AG09319 (cell line): ENCODE measurements around the gene SYNPR.

ENCODE experiments used
- DNase-seq: peaks from one replicate; pipeline ENCODE4 v3.0.0-alpha.2; 2010; ENCODE audit warnings: low read depth; ENCODE audit errors: extremely low read depth
- CTCF ChIP-seq: IDR thresholded peaks from 2 replicates; pipeline ENCODE4 v1.5.1; 2011; ENCODE audit warnings: low read depth, mild to moderate bottlenecking, inconsistent platforms, low read length, moderate library complexity

The SYNPR gene

GRCh38 chr3:63390710-63391230, 112.7 kb downstream of the SYNPR start:
- TF ChIP-seq CTCF, result no peak
- DNase-seq, result no peak

DNA sequence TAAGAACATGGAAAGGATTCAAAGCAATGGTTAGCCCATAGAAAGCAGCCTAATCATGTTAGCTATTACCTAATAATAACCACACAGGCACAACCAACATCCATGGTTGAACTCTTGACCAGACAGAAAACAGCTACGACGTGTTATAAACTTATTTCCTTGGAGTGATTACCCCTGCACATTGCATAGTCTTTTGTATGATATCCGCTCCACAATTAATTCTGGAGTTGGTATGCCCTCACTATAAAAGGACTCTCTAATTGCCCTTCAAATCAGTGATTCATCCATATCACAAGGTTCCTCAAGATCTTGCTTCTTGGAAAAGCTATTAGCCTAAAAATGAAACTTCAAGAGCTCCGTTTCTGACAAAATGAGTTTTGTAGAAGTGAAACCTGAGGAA, 117.9 kb downstream of the SYNPR start:
- DNase-seq, result no peak
- TF ChIP-seq CTCF, result no peak

DNA sequence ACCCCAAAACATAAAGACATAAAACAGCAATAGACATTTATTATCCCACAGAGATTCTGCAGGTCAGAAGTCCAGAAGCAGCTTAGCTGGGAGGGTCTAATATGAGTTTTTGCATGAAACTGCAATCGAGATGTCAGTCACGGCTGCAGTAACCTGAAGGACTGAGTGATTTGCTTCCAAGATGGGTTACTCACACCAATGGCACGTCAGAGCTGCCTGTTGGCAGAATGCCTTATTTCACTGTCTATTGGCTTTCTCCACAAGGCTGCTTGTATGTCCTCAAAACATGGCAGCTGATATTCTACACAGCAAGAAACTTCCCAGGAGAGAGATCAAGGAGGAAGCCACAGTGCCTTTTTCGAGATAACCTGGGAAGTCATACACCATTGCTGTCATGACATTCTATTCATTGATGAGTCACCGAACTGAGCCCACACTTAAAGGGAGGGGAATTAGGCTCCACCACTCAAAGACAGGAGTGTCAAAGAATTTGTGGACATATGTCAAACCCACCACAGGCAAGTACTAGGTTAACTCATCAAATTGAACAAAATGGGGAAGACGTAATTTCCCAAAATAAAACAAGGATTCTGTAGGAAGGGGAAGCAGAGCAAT, 122.2 kb downstream of the SYNPR start:
- no peak for TF ChIP-seq CTCF
- no peak for DNase-seq

DNA sequence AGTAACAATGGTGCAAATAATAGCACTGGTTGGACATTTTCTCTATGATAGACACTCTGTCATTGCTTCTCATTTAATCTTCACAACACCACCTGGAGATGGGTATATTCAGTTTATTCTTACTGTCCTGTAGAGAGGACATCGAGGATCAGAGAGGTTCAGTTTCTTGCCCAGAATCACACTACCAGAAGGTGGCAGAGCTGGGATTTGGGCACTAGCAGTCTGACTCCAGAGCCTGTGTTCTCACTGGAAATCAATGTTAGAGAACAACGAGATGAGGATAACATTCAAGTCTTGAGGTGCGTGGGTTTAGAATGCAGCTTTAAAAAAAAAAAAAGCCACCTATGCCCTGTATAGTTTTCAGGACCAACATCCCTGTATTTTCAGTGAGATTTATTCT, 127.8 kb downstream of the SYNPR start:
- TF ChIP-seq CTCF, result no peak; the same call in 1 of the 2 replicates
- DNase-seq, result no peak

- no peak for TF ChIP-seq CTCF
- DNase-seq, result no peak
Observed at GRCh38 chr3:63413523-63413922, 135.4 kb downstream of the SYNPR start.

DNA sequence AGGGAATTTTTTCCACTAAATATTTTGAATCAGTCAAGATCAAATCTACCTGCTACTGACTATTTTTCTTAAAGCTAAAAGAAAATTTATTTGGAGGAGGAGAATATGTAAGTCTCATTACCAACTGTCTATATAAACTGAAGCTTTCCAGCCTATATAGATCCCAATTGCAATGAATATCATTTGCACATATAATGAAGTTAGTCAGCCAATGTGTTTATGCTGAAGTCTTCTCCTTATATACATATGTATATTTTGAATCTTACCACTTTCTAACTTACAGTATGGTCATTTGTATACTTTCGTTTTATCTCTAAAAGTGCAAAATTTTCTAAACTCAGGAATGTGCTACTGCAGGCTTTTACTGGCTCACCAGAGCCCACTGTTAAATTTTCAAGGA, 136.5 kb downstream of the SYNPR start:
- TF ChIP-seq CTCF, result no peak

DNA sequence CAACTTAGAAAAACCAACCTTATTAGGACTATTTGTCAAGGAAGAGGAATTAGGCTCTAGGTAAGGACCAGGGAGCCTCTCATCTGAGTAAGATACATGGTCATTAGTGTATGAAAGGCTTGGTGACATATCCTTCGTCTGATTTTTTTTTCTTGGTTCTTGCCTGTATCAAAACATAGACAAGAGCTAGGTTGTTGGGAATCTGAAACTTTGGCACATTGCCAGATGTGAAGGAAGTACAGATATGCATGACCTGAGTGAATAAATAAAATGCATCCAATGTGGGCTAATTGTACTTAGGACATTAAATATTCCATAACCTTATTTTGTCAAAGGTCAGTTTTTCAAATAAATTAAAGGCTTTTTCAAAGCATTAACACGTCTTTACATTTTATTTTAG, 151.8 kb downstream of the SYNPR start:
- no peak for TF ChIP-seq CTCF
- DNase-seq, result no peak

More for the DNA sequence above, 136.5 kb downstream of the SYNPR start:
- DNase-seq, result no peak
